Measurements from ENCODE around the gene ENPP5.
"Not testable (repeated sequence)": the region's sequence is repeated elsewhere in the genome, so short reads cannot be mapped to it uniquely, and the experiment has no call there.

The ENPP5 gene

DNA sequence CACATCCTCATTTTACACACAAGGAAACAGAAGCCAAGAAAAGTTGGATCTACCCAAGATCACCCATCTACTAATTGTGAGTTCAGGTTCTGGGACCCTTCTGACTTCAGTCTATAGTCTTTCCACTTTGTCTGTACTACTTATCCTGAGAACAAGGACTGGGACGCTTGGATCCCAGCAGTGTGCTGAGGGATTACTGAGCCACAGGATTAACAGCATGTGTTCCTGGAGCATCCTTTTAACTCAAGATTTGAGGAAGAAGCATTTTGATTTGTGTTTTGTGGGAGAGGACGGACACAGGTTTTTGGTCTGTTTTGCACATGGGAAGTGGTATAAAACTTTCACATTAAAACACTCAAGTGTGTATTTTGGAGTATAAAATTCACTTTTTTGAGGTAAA, 36.6 kb downstream of the ENPP5 start:
- H3K27me3 ChIP-seq (ENCODE audit: control insufficient read depth, insufficient read depth, low read length): peaks cover 13% of the 10 kb centered on the region
- no peaks in the 10 kb centered on the region for H3K36me3 ChIP-seq (ENCODE audit: control insufficient read depth, insufficient read depth, low read length)
- no peak overlapping the region for H3K9ac ChIP-seq (ENCODE audit: low read length)
- no peak overlapping the region for H3K27ac ChIP-seq (ENCODE audit: low read depth, low read length)
- no peaks in the 10 kb centered on the region for H3K9me3 ChIP-seq (ENCODE audit: control insufficient read depth, insufficient read depth, low read depth, low read length)
- no peak overlapping the region for H3K4me3 ChIP-seq (ENCODE audit: low read depth, low read length)
- H3K4me1 ChIP-seq (ENCODE audit: control insufficient read depth, insufficient read depth, low read length): 0 out of 2 replicates have a peak, but pooled peaks cover 1% of the 10 kb centered on the region

DNA sequence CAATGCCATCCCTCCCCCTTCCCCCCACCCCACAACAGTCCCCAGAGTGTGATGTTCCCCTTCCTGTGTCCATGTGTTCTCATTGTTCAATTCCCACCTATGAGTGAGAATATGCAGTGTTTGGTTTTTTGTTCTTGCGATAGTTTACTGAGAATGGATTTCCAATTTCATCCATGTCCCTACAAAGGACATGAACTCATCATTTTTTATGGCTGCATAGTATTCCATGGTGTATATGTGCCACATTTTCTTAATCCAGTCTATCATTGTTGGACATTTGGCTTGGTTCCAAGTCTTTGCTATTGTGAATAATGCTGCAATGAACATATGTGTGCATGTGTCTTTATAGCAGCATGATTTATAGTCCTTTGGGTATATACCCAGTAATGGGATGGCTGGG, 39.5 kb downstream of the ENPP5 start:
- not testable (repeated sequence) for H3K4me1 ChIP-seq (ENCODE audit: control insufficient read depth, insufficient read depth, low read length); H3K27ac ChIP-seq (ENCODE audit: low read depth, low read length); H3K4me3 ChIP-seq (ENCODE audit: low read depth, low read length); H3K9ac ChIP-seq (ENCODE audit: low read length); H3K9me3 ChIP-seq (ENCODE audit: control insufficient read depth, insufficient read depth, low read depth, low read length); H3K36me3 ChIP-seq (ENCODE audit: control insufficient read depth, insufficient read depth, low read length)
- H3K27me3 ChIP-seq (ENCODE audit: control insufficient read depth, insufficient read depth, low read length): peaks cover 37% of the 10 kb centered on the region

DNA sequence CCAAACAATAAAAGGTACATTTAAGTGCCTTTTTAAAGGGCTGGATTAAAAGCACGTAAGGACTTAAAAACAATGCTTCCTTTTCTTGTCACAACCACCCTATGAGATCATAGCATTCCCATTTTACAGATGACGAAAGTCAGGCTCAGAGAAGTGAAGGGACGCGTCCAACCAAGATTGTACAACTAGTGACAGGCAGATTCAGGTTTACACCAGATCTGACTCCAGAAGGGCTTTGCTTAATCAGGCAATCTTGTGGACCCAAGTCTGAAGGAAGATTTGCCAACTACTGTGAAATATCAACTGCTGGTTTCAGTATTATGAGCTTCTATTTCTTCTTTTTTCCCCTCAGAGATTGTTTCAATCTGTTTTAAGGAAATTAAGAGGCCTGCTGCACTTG, 40.1 kb downstream of the ENPP5 start:
- H3K27ac ChIP-seq (ENCODE audit: low read depth, low read length): no peak overlapping the region

DNA sequence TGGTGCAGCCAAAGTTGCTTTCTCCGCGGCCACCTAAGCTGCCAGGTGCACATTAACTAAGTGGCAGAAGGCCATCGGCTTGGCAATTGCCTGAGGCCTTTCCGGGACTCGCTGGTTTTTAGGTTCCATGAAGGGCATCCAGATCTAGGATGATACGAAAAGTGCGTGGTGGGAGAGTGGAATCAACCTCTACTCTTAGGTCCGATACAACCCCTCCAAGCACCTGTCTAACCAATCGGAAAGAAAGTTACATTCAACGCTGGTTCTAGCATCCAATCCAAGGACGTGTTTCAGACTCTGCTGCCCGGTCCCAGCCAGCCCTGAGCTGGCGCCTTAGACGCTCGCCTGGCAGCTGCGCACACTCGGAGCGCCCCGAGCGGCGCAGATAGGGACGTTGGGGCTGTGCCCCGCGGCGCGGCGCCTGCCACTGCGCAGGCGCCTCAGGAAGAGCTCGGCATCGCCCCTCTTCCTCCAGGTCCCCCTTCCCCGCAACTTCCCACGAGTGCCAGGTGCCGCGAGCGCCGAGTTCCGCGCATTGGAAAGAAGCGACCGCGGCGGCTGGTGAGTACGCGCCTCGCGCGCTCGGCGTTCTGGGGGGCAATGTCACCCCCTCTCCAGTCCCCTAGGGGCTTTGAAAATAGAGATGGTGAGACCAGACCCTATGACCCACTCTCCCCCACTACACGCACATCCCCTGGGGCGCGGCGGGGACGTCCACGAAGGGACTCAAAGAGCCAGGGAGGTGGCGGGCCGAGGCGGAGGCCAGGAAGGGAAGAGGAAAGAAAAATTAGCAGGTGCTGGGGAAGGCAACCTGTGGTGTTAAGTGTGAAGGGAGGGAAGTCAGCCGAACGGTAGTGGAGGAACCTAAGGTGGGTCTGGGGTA, 40.9 kb downstream of the ENPP5 start, which contains the start of gene ENPP4:
Gene ENPP4 (plus strand): TSS at position 361 of the 883 bp plus-strand sequence. CDS start 9,595 bp downstream, outside the sequence.
- Histone ChIP-seq H3K9ac (ENCODE audit: low read length) (peak within 1 kb of the TSS; percentile 37), H3K9me3 (ENCODE audit: control insufficient read depth, insufficient read depth, low read depth, low read length) (no peaks in the 10 kb centered on the region), H3K27ac (ENCODE audit: low read depth, low read length) (no peak within 1 kb of the TSS), H3K36me3 (ENCODE audit: control insufficient read depth, insufficient read depth, low read length) (no peaks in the 10 kb centered on the region), H3K27me3 (ENCODE audit: control insufficient read depth, insufficient read depth, low read length) (peaks cover 37% of the 10 kb centered on the region), H3K4me3 (ENCODE audit: low read depth, low read length) (peak within 1 kb of the TSS; percentile 88), H3K4me1 (ENCODE audit: control insufficient read depth, insufficient read depth, low read length) (0 out of 2 replicates have a peak, but pooled peaks cover 3% of the 10 kb centered on the region)

More for the DNA sequence above, 40.1 kb downstream of the ENPP5 start:
- H3K4me1 ChIP-seq (ENCODE audit: control insufficient read depth, insufficient read depth, low read length): 0 out of 2 replicates have a peak, but pooled peaks cover 3% of the 10 kb centered on the region
- peak overlapping the region; percentile 88 for H3K4me3 ChIP-seq (ENCODE audit: low read depth, low read length)
- H3K36me3 ChIP-seq (ENCODE audit: control insufficient read depth, insufficient read depth, low read length): no peaks in the 10 kb centered on the region
- no peaks in the 10 kb centered on the region for H3K9me3 ChIP-seq (ENCODE audit: control insufficient read depth, insufficient read depth, low read depth, low read length)
- H3K9ac ChIP-seq (ENCODE audit: low read length): no peak overlapping the region
- peaks cover 37% of the 10 kb centered on the region for H3K27me3 ChIP-seq (ENCODE audit: control insufficient read depth, insufficient read depth, low read length)

DNA sequence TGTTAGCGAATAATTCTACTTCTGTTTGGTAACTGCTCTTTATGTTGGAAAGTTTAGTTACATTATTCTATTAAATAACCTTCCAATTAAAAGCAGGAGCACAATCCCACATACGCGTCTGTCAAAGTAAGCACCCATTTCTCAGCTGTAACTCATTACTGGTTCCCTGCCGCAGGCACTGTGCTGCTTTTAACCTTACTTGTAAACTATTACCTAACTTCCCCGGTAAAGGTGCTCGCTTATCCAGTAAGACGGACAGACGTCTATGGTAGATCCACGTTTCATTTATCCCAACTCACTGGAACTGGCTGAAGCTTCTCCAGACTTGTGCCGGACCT, 41.5 kb downstream of the ENPP5 start:
- H3K4me3 ChIP-seq (ENCODE audit: low read depth, low read length): peak overlapping the region; percentile 88
- H3K9ac ChIP-seq (ENCODE audit: low read length): peak overlapping the region; percentile 37
- 0 out of 2 replicates have a peak, but pooled peaks cover 3% of the 10 kb centered on the region for H3K4me1 ChIP-seq (ENCODE audit: control insufficient read depth, insufficient read depth, low read length)
- peaks cover 37% of the 10 kb centered on the region for H3K27me3 ChIP-seq (ENCODE audit: control insufficient read depth, insufficient read depth, low read length)
- no peak overlapping the region for H3K27ac ChIP-seq (ENCODE audit: low read depth, low read length)
- no peaks in the 10 kb centered on the region for H3K36me3 ChIP-seq (ENCODE audit: control insufficient read depth, insufficient read depth, low read length)
- no peaks in the 10 kb centered on the region for H3K9me3 ChIP-seq (ENCODE audit: control insufficient read depth, insufficient read depth, low read depth, low read length)

DNA sequence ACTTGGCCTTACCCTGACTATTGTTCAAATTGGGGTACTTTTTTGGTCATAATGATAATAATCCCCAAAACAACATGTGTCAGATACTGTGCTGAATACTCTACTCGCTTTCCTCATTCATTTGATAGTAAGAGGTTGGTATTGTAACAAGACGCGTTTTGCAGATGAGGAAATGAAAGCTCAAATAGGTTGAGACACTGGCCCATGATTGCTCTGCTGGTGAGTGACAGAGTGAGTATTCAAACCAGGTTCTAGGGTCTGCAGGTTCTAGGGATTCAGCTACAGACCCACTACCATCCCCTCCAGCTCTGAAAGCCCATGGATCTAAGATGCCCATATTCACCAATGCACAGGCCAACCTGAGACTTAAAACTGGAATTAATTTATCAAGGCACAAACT, 42.3 kb downstream of the ENPP5 start:
- Histone ChIP-seq H3K4me3 (ENCODE audit: low read depth, low read length) (no peak overlapping the region), H3K27ac (ENCODE audit: low read depth, low read length) (no peak overlapping the region), H3K4me1 (ENCODE audit: control insufficient read depth, insufficient read depth, low read length) (0 out of 2 replicates have a peak, but pooled peaks cover 3% of the 10 kb centered on the region), H3K27me3 (ENCODE audit: control insufficient read depth, insufficient read depth, low read length) (peaks cover 37% of the 10 kb centered on the region), H3K9ac (ENCODE audit: low read length) (no peak overlapping the region), H3K9me3 (ENCODE audit: control insufficient read depth, insufficient read depth, low read depth, low read length) (no peaks in the 10 kb centered on the region), H3K36me3 (ENCODE audit: control insufficient read depth, insufficient read depth, low read length) (no peaks in the 10 kb centered on the region)

DNA sequence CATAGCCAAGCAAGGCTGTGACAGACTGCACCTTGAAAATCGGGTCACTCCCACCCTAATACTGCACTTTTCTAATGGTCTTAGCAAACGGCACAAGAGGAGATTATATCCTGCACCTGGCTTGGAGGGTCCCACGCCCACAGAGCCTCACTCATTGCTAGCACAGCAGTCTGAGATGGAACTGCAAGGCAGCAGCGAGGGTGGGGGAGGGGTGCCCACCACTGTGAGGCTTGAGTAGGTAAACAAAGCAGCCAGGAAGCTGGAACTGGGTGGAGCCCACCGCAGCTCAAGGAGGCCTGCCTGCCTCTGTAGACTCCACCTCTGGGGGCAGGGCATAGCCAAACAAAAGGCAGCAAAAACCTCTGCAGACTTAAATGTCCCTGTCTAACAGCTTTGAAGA, 51.1 kb downstream of the ENPP5 start:
- not testable (repeated sequence) for H3K4me1 ChIP-seq (ENCODE audit: control insufficient read depth, insufficient read depth, low read length); H3K4me3 ChIP-seq (ENCODE audit: low read depth, low read length)

DNA sequence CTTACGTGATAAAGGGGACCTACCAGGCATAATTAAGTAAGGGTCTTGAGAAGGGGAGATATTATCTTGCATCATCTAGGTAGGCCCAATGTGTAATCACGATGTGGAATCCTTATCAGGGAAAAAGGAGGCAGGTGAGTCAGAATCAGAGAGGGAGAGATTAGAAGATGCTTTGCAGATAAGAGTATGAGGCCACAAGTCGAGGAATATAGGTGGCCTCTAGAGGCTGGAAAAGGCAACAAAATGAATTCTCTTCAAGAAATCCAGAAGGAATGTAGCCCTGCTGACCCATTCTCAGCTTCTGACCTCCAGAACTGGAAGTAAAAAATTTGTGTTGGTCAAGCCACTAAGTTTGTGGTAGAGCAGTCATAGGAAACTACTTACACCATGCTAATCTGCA, 51.9 kb downstream of the ENPP5 start:
- no peak overlapping the region for H3K4me3 ChIP-seq (ENCODE audit: low read depth, low read length)
- H3K9ac ChIP-seq (ENCODE audit: low read length): no peak overlapping the region
- no peak overlapping the region for H3K27ac ChIP-seq (ENCODE audit: low read depth, low read length)
- no peaks in the 10 kb centered on the region for H3K36me3 ChIP-seq (ENCODE audit: control insufficient read depth, insufficient read depth, low read length)
- peaks cover 13% of the 10 kb centered on the region for H3K9me3 ChIP-seq (ENCODE audit: control insufficient read depth, insufficient read depth, low read depth, low read length)
- no peaks in the 10 kb centered on the region for H3K27me3 ChIP-seq (ENCODE audit: control insufficient read depth, insufficient read depth, low read length)
- 0 out of 2 replicates have a peak, but pooled peaks cover under 1% of the 10 kb centered on the region for H3K4me1 ChIP-seq (ENCODE audit: control insufficient read depth, insufficient read depth, low read length)

More for the DNA sequence above, 51.1 kb downstream of the ENPP5 start:
- H3K36me3 ChIP-seq (ENCODE audit: control insufficient read depth, insufficient read depth, low read length); H3K27me3 ChIP-seq (ENCODE audit: control insufficient read depth, insufficient read depth, low read length); H3K27ac ChIP-seq (ENCODE audit: low read depth, low read length); H3K9ac ChIP-seq (ENCODE audit: low read length): not testable (repeated sequence)
- peaks cover 13% of the 10 kb centered on the region for H3K9me3 ChIP-seq (ENCODE audit: control insufficient read depth, insufficient read depth, low read depth, low read length)

DNA sequence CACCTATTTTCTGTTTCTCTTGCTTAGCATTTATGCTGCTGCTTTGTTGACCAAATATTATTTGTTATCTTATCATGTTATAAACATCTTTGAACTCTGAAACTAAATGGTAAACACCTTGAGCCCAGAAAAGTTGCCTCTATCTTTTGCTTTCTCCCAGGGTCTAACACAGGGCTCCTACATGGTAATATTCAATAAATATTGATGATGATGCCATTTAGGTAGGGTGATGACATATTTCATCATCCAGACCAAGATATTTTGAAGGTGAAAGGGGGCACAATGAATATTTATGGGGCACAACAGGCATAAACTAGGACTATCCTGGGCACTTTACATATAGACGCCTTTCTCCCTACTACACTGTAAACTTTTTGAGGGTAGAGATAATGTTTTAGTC, 52.6 kb downstream of the ENPP5 start:
- H3K9ac ChIP-seq (ENCODE audit: low read length): no peak overlapping the region
- peaks cover 7% of the 10 kb centered on the region; the same call in 1 of the 2 replicates for H3K4me1 ChIP-seq (ENCODE audit: control insufficient read depth, insufficient read depth, low read length)
- H3K9me3 ChIP-seq (ENCODE audit: control insufficient read depth, insufficient read depth, low read depth, low read length): peaks cover 13% of the 10 kb centered on the region
- H3K27ac ChIP-seq (ENCODE audit: low read depth, low read length): no peak overlapping the region
- no peaks in the 10 kb centered on the region for H3K27me3 ChIP-seq (ENCODE audit: control insufficient read depth, insufficient read depth, low read length)
- H3K36me3 ChIP-seq (ENCODE audit: control insufficient read depth, insufficient read depth, low read length): no peaks in the 10 kb centered on the region
- H3K4me3 ChIP-seq (ENCODE audit: low read depth, low read length): no peak overlapping the region

DNA sequence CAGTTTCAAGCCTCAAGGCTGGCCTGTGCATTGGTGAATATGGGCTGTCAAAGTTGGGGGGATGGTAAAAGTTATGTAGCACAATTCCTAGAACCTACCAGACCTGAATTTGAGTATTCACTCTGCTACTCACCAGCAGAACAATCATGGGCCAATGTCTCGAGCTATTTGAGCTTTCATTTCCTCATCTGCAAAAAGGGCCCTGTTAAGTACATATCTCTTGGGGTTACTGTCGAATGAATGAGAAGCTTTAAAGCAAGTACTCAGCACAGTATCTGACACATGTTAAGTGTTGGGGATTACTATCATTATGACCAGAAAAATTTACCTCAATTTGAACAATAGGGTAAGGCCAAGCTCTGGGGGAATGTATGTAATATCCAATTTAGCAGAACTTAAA, 54.5 kb downstream of the ENPP5 start:
- no peak overlapping the region for H3K4me3 ChIP-seq (ENCODE audit: low read depth, low read length)
- no peaks in the 10 kb centered on the region for H3K36me3 ChIP-seq (ENCODE audit: control insufficient read depth, insufficient read depth, low read length)
- H3K4me1 ChIP-seq (ENCODE audit: control insufficient read depth, insufficient read depth, low read length): peaks cover 10% of the 10 kb centered on the region; the same call in 1 of the 2 replicates
- H3K9ac ChIP-seq (ENCODE audit: low read length): no peak overlapping the region
- no peak overlapping the region for H3K27ac ChIP-seq (ENCODE audit: low read depth, low read length)
- H3K9me3 ChIP-seq (ENCODE audit: control insufficient read depth, insufficient read depth, low read depth, low read length): peaks cover 13% of the 10 kb centered on the region
- no peaks in the 10 kb centered on the region for H3K27me3 ChIP-seq (ENCODE audit: control insufficient read depth, insufficient read depth, low read length)

DNA sequence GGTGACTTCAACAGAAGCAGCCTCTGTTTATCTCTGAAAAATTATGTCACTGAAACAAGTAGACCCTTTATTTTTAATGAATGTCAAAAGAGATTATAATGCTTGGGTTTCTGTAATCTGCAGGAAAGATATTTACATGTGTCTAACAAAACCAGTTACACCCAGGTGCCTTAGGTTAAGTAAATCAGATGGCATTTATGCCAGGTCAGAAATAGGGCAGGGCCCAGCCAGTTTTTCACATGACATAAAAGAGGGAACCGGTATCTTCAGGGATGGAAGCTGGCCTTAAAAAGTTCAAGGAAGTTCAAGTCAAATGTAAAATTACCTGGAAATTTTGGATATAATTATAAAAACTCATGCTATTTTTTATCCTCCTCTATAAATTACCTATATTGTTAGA, 55.1 kb downstream of the ENPP5 start:
- H3K36me3 ChIP-seq (ENCODE audit: control insufficient read depth, insufficient read depth, low read length): no peaks in the 10 kb centered on the region
- no peak overlapping the region for H3K9ac ChIP-seq (ENCODE audit: low read length)
- peaks cover 13% of the 10 kb centered on the region for H3K9me3 ChIP-seq (ENCODE audit: control insufficient read depth, insufficient read depth, low read depth, low read length)
- H3K27ac ChIP-seq (ENCODE audit: low read depth, low read length): no peak overlapping the region
- no peaks in the 10 kb centered on the region for H3K27me3 ChIP-seq (ENCODE audit: control insufficient read depth, insufficient read depth, low read length)
- no peak overlapping the region for H3K4me3 ChIP-seq (ENCODE audit: low read depth, low read length)
- peaks cover 10% of the 10 kb centered on the region; the same call in 1 of the 2 replicates for H3K4me1 ChIP-seq (ENCODE audit: control insufficient read depth, insufficient read depth, low read length)

Data from HUES6 (cell line).